ENCODE data around the gene UBXN7.

DNA sequence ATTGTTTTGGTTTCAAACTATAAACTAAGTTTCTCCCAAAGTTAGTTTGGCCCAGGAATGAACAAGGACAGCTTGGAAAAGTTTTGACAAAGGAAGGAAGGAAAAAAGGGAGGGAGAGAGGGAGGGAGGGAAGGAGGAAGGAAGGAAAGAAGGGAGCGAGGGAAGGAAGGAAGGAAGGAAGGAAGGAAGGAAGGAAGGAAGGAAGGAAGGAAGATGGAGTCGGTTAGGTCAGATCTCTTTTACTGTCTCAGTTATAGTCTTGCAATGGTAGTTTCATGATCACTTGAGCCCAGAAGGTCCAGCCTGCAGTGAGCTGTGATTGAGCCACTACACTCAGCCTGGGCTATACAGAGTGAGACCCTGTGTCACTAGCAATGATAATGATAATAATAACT is 12.3 kb upstream of the UBXN7 start:
- TF ChIP-seq ZNF165 (CRISPR knock-in tag; IDR thresholded peaks at IDR 0.05; ENCODE audit: borderline replicate concordance), result no peak
- TF ChIP-seq NRF1 (conservative IDR thresholded peaks at IDR 0.05 in 1 of 2, IDR thresholded peaks at IDR 0.05 in 1 of 2), result no peak
- no peak for TF ChIP-seq KLF10 (CRISPR knock-in tag; IDR thresholded peaks at IDR 0.05)
- no peak for TF ChIP-seq CBX8 (IDR thresholded peaks at IDR 0.05; ENCODE audit: borderline replicate concordance, extremely low read depth, low read depth, low read length, poor library complexity, severe bottlenecking)
- TF ChIP-seq, protein P1, sequence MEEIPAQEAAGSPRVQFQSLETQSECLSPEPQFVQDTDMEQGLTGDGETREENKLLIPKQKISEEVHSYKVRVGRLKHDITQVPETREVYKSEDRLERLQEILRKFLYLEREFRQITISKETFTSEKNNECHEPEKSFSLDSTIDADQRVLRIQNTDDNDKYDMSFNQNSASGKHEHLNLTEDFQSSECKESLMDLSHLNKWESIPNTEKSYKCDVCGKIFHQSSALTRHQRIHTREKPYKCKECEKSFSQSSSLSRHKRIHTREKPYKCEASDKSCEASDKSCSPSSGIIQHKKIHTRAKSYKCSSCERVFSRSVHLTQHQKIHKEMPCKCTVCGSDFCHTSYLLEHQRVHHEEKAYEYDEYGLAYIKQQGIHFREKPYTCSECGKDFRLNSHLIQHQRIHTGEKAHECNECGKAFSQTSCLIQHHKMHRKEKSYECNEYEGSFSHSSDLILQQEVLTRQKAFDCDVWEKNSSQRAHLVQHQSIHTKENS (CRISPR knock-in tag; IDR thresholded peaks at IDR 0.05), result no peak
- TF ChIP-seq, protein P2, sequence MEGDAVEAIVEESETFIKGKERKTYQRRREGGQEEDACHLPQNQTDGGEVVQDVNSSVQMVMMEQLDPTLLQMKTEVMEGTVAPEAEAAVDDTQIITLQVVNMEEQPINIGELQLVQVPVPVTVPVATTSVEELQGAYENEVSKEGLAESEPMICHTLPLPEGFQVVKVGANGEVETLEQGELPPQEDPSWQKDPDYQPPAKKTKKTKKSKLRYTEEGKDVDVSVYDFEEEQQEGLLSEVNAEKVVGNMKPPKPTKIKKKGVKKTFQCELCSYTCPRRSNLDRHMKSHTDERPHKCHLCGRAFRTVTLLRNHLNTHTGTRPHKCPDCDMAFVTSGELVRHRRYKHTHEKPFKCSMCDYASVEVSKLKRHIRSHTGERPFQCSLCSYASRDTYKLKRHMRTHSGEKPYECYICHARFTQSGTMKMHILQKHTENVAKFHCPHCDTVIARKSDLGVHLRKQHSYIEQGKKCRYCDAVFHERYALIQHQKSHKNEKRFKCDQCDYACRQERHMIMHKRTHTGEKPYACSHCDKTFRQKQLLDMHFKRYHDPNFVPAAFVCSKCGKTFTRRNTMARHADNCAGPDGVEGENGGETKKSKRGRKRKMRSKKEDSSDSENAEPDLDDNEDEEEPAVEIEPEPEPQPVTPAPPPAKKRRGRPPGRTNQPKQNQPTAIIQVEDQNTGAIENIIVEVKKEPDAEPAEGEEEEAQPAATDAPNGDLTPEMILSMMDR (IDR thresholded peaks at IDR 0.05 in 2 of 3, conservative IDR thresholded peaks at IDR 0.05 in 1 of 3; ENCODE audit: insufficient read depth in 2 of 3, low read depth in 1 of 3, low read length in 3 of 3), result no peak
- no peak for TF ChIP-seq FOXJ2 (tag; IDR thresholded peaks at IDR 0.05)
- no peak for TF ChIP-seq ZKSCAN8 (CRISPR knock-in tag; IDR thresholded peaks at IDR 0.05)
- no peak for TF ChIP-seq RFX1 (IDR thresholded peaks at IDR 0.05)
- no peak for TF ChIP-seq SRSF9 (IDR thresholded peaks at IDR 0.05; ENCODE audit: borderline replicate concordance, low read depth, low read length)

All from K562 (cell line).